KMS-11 (cell line): ENCODE data around the gene POGZ.

ENCODE experiments used
- H2AFZ ChIP-seq: fragments of 200-600 bp; sonication (generic); 2 replicates; pipeline ENCODE4 v1.6.1; 2016; ENCODE audit warnings: antibody characterized with exemption, mixed run types, low read depth
- H3K27ac ChIP-seq: fragments of 200-600 bp; sonication (generic); 2 replicates; pipeline ENCODE4 v1.6.1; 2016; ENCODE audit warnings: mild to moderate bottlenecking, mixed run types
- H3K27me3 ChIP-seq: fragments of 200-600 bp; sonication (generic); 2 replicates; pipeline ENCODE4 v1.6.1; 2017; ENCODE audit warnings: mild to moderate bottlenecking, low read depth, mixed run types, moderate library complexity; ENCODE audit not compliant: insufficient read depth
- H3K36me3 ChIP-seq: fragments of 200-600 bp; sonication (generic); 2 replicates; pipeline ENCODE4 v1.6.1; 2017; ENCODE audit warnings: mild to moderate bottlenecking, mixed run types; ENCODE audit not compliant: insufficient read depth
- H3K4me1 ChIP-seq: fragments of 200-600 bp; sonication (generic); 2 replicates; pipeline ENCODE4 v1.6.1; 2016; ENCODE audit warnings: mild to moderate bottlenecking, low read depth, mixed run types; ENCODE audit not compliant: poor library complexity, severe bottlenecking
- H3K4me2 ChIP-seq: fragments of 200-600 bp; sonication (generic); 2 replicates; pipeline ENCODE4 v1.7.0; 2016; ENCODE audit warnings: mild to moderate bottlenecking, mixed run types
- H3K4me3 ChIP-seq: fragments of 200-600 bp; sonication (generic); IDR thresholded peaks from 2 replicates; pipeline ENCODE4 v1.6.1; 2017; ENCODE audit warnings: low read depth, low read length, mixed read lengths; ENCODE audit not compliant: insufficient read depth
- H3K79me2 ChIP-seq: fragments of 200-600 bp; sonication (generic); 2 replicates; pipeline ENCODE4 v1.6.1; 2016; ENCODE audit warnings: low read depth, mixed run types; ENCODE audit not compliant: insufficient read depth
- H3K9ac ChIP-seq: fragments of 200-600 bp; sonication (generic); 2 replicates; pipeline ENCODE4 v1.6.1; 2016; ENCODE audit warnings: mild to moderate bottlenecking, mixed run types
- H4K20me1 ChIP-seq: fragments of 200-600 bp; sonication (generic); 2 replicates; pipeline ENCODE4 v1.6.1; 2016; ENCODE audit warnings: mild to moderate bottlenecking, mixed run types; ENCODE audit not compliant: insufficient read depth
- TF ChIP-seq, protein P1 (sequence below): fragments of 200-600 bp; sonication (generic); conservative IDR thresholded peaks from 2 replicates; pipeline ENCODE4 v1.6.1; 2017; ENCODE audit warnings: low read depth, mild to moderate bottlenecking, antibody characterized with exemption, low read length, moderate library complexity, mixed read lengths

POGZ gene

DNA sequence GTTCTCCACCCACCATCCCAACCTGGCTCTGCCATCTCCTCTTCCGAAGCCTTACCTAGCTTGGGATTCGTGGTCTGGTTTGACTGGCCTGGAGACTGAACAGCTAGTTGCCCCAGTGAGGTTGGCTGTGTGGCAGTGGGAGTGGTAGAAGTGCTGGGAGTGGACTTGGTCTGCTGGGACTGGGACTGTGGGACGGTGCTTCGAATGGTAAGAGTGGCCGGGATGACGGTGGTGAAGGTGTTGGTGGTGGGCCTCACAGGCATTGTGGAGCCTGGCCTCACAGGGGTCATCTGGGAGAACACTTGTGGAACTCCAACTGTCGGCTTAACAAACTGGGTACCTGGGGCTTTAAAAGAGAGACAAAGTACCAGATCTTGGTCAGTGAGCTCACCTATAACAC, 31.2 kb downstream of the POGZ start:
- Histone ChIP-seq H3K4me1 (no peaks in the 10 kb centered on the region), H2AFZ (no peak overlapping the region), H3K27me3 (no peaks in the 10 kb centered on the region), H3K4me2 (no peak overlapping the region), H4K20me1 (no peaks in the 10 kb centered on the region), H3K36me3 (peaks cover 30% of the 10 kb centered on the region; the same call in 1 of the 2 replicates), H3K4me3 (no peak overlapping the region), H3K9ac (no peak overlapping the region), H3K27ac (no peak overlapping the region), H3K79me2 (peaks cover 33% of the 10 kb centered on the region)
- TF ChIP-seq, protein P1, sequence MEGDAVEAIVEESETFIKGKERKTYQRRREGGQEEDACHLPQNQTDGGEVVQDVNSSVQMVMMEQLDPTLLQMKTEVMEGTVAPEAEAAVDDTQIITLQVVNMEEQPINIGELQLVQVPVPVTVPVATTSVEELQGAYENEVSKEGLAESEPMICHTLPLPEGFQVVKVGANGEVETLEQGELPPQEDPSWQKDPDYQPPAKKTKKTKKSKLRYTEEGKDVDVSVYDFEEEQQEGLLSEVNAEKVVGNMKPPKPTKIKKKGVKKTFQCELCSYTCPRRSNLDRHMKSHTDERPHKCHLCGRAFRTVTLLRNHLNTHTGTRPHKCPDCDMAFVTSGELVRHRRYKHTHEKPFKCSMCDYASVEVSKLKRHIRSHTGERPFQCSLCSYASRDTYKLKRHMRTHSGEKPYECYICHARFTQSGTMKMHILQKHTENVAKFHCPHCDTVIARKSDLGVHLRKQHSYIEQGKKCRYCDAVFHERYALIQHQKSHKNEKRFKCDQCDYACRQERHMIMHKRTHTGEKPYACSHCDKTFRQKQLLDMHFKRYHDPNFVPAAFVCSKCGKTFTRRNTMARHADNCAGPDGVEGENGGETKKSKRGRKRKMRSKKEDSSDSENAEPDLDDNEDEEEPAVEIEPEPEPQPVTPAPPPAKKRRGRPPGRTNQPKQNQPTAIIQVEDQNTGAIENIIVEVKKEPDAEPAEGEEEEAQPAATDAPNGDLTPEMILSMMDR = no peak

DNA sequence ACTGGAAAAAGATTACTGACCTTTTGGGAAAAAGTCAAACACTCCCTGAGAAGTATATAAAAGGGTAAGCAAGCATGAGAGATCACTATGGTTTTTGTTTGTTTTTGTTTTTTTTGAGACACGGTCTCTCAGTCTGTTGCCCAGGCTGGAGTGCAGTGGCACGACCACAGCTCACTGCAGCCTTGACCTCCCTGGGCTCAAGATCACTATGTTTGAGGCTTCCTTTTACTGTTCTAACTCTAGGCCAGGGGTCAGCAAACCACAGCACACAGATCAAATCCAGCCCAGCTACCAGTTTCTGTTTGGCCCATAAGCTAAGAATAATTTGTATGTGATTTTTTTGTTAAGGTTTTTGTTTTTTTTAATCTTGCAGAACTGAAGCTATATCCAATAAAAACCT, 34.2 kb downstream of the POGZ start:
- Histone ChIP-seq H3K79me2 (peaks cover 7% of the 10 kb centered on the region; the same call in 1 of the 2 replicates), H2AFZ (no peak overlapping the region), H3K27me3 (no peaks in the 10 kb centered on the region), H3K27ac (no peak overlapping the region), H3K4me3 (no peak overlapping the region), H3K9ac (no peak overlapping the region), H3K36me3 (peaks cover 35% of the 10 kb centered on the region; the same call in 1 of the 2 replicates), H3K4me1 (no peaks in the 10 kb centered on the region), H3K4me2 (no peak overlapping the region), H4K20me1 (no peaks in the 10 kb centered on the region)
- TF ChIP-seq, protein P1 = no peak

DNA sequence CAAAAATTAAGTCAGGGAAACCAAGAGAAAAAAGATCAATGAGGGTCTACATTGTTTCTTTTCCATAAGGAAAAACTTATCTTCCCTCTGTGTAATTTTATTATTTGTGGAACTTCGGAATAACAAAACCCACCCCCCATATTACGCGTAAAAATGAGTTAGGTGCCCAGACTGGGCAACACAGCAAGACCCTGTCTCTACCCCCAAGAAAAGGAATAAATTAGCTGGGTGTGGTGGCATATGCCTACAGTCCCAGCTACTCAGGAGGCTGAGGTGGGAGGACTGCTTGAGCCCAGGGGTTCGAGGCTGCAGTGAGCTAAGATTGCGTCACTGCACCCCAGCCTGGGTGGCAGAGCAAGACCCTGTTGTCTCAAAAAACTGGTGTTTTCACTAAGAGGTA, 39.5 kb downstream of the POGZ start:
- Histone ChIP-seq H3K4me3 (no peak overlapping the region), H3K27me3 (no peaks in the 10 kb centered on the region), H3K36me3 (peaks cover 18% of the 10 kb centered on the region; the same call in 1 of the 2 replicates), H4K20me1 (no peaks in the 10 kb centered on the region), H2AFZ (no peak overlapping the region), H3K4me2 (no peak overlapping the region), H3K27ac (no peak overlapping the region), H3K79me2 (no peaks in the 10 kb centered on the region), H3K9ac (no peak overlapping the region), H3K4me1 (no peaks in the 10 kb centered on the region)
- TF ChIP-seq, protein P1 = no peak

DNA sequence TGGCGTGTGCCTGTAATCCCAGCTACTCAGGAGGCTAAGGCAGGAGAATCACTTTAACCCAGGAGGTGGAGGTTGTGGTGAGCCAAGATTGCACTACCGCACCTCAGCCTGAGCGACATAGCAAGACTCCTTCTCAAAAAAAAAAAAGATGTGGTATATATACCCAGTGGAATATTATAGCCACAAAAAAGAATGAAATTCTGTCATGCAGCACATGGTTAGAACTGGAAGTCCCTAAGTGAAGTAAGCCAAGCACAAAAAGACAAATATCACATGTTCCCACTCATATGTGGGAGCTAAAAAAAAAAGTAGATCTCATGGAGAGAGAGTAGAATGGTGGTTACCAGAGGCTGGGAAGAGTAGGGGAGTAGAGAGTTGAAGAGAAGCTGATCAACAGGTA, 41.2 kb downstream of the POGZ start:
- Histone ChIP-seq H3K4me3 (no peak overlapping the region), H3K79me2 (no peaks in the 10 kb centered on the region), H4K20me1 (no peaks in the 10 kb centered on the region), H3K27ac (no peak overlapping the region), H3K4me2 (no peak overlapping the region), H2AFZ (no peak overlapping the region), H3K9ac (no peak overlapping the region), H3K4me1 (no peaks in the 10 kb centered on the region), H3K27me3 (no peaks in the 10 kb centered on the region), H3K36me3 (peaks cover 8% of the 10 kb centered on the region; the same call in 1 of the 2 replicates)
- TF ChIP-seq, protein P1 = no peak
